Loucy (cell line): ENCODE measurements around the gene INPP4A.

Experiments used
- CTCF ChIP-seq: fragments of 200-600 bp; sonication (generic); conservative IDR thresholded peaks from 2 replicates; pipeline ENCODE4 v1.5.1; 2014; ENCODE audit warnings: mild to moderate bottlenecking, antibody characterized with exemption, low read length
- EZH2phosphoT487 ChIP-seq: fragments of 200-600 bp; IDR thresholded peaks from 2 replicates; pipeline ENCODE4 v1.6.1; 2018; ENCODE audit warnings: antibody characterized with exemption, mild to moderate bottlenecking, moderate library complexity, borderline replicate concordance

GRCh38 chr2:98541489-98541888 is 96.8 kb downstream of the INPP4A start:
- TF ChIP-seq EZH2phosphoT487 (no peak), CTCF (no peak)
